Neural progenitor cell (in vitro differentiated cells): Measurements from ENCODE around the gene STK25. TPM values are rescaled to one million over a fixed set of nuclear protein-coding genes. Genes with fewer than 3 reads are reported as not detected.

Experiments used
- DNase-seq: peaks from one replicate; pipeline ENCODE4 v3.0.0-alpha.2; 2016; ENCODE audit warnings: low spot score
- H2AFZ ChIP-seq: fragments of 200-600 bp; sonication (generic); replicated peaks from 2 replicates; pipeline ENCODE4 v1.6.1; 2016; ENCODE audit warnings: antibody characterized with exemption
- H3F3A ChIP-seq: fragments of 200-600 bp; sonication (generic); 2 replicates; pipeline ENCODE4 v1.6.1; 2016; ENCODE audit warnings: antibody characterized with exemption, low read depth
- H3K27ac ChIP-seq: fragments of 200-600 bp; sonication (generic); 2 replicates; pipeline ENCODE4 v1.5.1; 2016; ENCODE audit warnings: mild to moderate bottlenecking
- H3K27me3 ChIP-seq: fragments of 200-600 bp; sonication (generic); 2 replicates; pipeline ENCODE4 v1.6.1; 2016; ENCODE audit warnings: mild to moderate bottlenecking, moderate library complexity
- H3K36me3 ChIP-seq: fragments of 200-600 bp; sonication (generic); 2 replicates; pipeline ENCODE4 v1.5.1; 2016
- H3K4me1 ChIP-seq: fragments of 200-600 bp; sonication (generic); 2 replicates; pipeline ENCODE4 v1.6.1; 2016; ENCODE audit warnings: mixed run types
- H3K4me2 ChIP-seq: fragments of 200-600 bp; sonication (generic); 2 replicates; pipeline ENCODE4 v1.6.1; 2016
- H3K4me3 ChIP-seq: fragments of 200-600 bp; sonication (generic); 2 replicates; pipeline ENCODE4 v1.5.1; 2016
- H3K79me2 ChIP-seq: fragments of 200-600 bp; sonication (generic); 2 replicates; pipeline ENCODE4 v1.6.1; 2016; ENCODE audit warnings: low read depth
- H3K9ac ChIP-seq: fragments of 200-600 bp; sonication (generic); 2 replicates; pipeline ENCODE4 v1.6.1; 2016
- H3K9me3 ChIP-seq: fragments of 200-600 bp; sonication (generic); 2 replicates; pipeline ENCODE4 v1.5.1; 2016; ENCODE audit warnings: low read depth
- H4K20me1 ChIP-seq: fragments of 200-600 bp; sonication (generic); 2 replicates; pipeline ENCODE4 v1.6.1; 2016; ENCODE audit warnings: low read depth
- H3K27ac Mint-ChIP-seq: 3 replicates; pipeline ENCODE4 v1.8.0; 2021; ENCODE audit warnings: mixed read lengths
- H3K27me3 Mint-ChIP-seq: 2 replicates; pipeline ENCODE4 v1.8.0; 2022; ENCODE audit warnings: low read depth, mild to moderate bottlenecking, inconsistent platforms, moderate library complexity, mixed read lengths; ENCODE audit not compliant: insufficient read depth
- H3K36me3 Mint-ChIP-seq: 3 replicates; pipeline ENCODE4 v1.8.0; 2021; ENCODE audit warnings: mixed read lengths
- H3K4me1 Mint-ChIP-seq: 3 replicates; pipeline ENCODE4 v1.8.0; 2021; ENCODE audit warnings: mixed read lengths
- H3K4me3 Mint-ChIP-seq: 3 replicates; pipeline ENCODE4 v1.8.0; 2021; ENCODE audit warnings: mild to moderate bottlenecking, moderate library complexity, mixed read lengths
- H3K9me3 Mint-ChIP-seq: 3 replicates; pipeline ENCODE4 v1.8.0; 2020; ENCODE audit warnings: mixed read lengths
- CTCF ChIP-seq: fragments of 200-600 bp; sonication (generic); IDR thresholded peaks from 2 replicates; pipeline ENCODE4 v1.5.1; 2017; ENCODE audit warnings: antibody characterized with exemption, mild to moderate bottlenecking
- EZH2 ChIP-seq: fragments of 200-600 bp; sonication (generic); IDR thresholded peaks from 2 replicates; pipeline ENCODE4 v1.6.1; 2017; ENCODE audit warnings: antibody characterized with exemption, mild to moderate bottlenecking, moderate library complexity
- EZH2phosphoT487 ChIP-seq: fragments of 200-600 bp; sonication (generic); IDR thresholded peaks from 2 replicates; pipeline ENCODE4 v1.6.1; 2017; ENCODE audit warnings: antibody characterized with exemption
- total RNA-seq: library from RNA; depleted of rRNA; stranded (reverse); fragments of >200 nt; gene quantifications from 2 replicates; pipeline ENCODE4 v1.2.3, GENCODE V29; 2015; ENCODE audit warnings: low replicate concordance

Gene STK25
- total RNA-seq, 1 donor from 2014 or later: 164 TPM

GRCh38 chr2:241483305-241483704 is 25.1 kb downstream of the STK25 start:
- no peak overlapping the region for H3K27ac Mint-ChIP-seq
- TF ChIP-seq EZH2phosphoT487 (no peak), EZH2 (no peak), CTCF (no peak)
- no peak for DNase-seq
- H2AFZ ChIP-seq: no peak overlapping the region
- H3K27me3 ChIP-seq: no peaks in the 10 kb centered on the region
- peaks cover 11% of the 10 kb centered on the region for H3K4me1 Mint-ChIP-seq
- H3K4me3 Mint-ChIP-seq: no peak overlapping the region
- peaks cover 4% of the 10 kb centered on the region for H3K36me3 Mint-ChIP-seq
- no peaks in the 10 kb centered on the region for H3K9me3 ChIP-seq
- no peaks in the 10 kb centered on the region for H3F3A ChIP-seq
- H3K9me3 Mint-ChIP-seq: no peaks in the 10 kb centered on the region
- H4K20me1 ChIP-seq: no peaks in the 10 kb centered on the region
- no peak overlapping the region for H3K4me3 ChIP-seq
- no peaks in the 10 kb centered on the region for H3K79me2 ChIP-seq
- no peak overlapping the region for H3K27ac ChIP-seq
- peaks cover 6% of the 10 kb centered on the region for H3K27me3 Mint-ChIP-seq
- H3K4me1 ChIP-seq: no peaks in the 10 kb centered on the region
- no peak overlapping the region for H3K4me2 ChIP-seq
- H3K36me3 ChIP-seq: no peaks in the 10 kb centered on the region
- no peak overlapping the region for H3K9ac ChIP-seq

GRCh38 chr2:241482126-241482955 is 26.0 kb downstream of the STK25 start:
- H3F3A ChIP-seq: no peaks in the 10 kb centered on the region
- Mint-ChIP-seq H3K4me3 (no peak overlapping the region), H3K9me3 (no peaks in the 10 kb centered on the region), H3K4me1 (peaks cover 11% of the 10 kb centered on the region), H3K27me3 (peaks cover 8% of the 10 kb centered on the region), H3K36me3 (peaks cover 4% of the 10 kb centered on the region), H3K27ac (no peak overlapping the region)
- no peaks in the 10 kb centered on the region for H3K36me3 ChIP-seq
- H3K27me3 ChIP-seq: no peaks in the 10 kb centered on the region
- TF ChIP-seq CTCF: no peak
- no peak for TF ChIP-seq EZH2phosphoT487
- TF ChIP-seq EZH2: no peak
- H3K4me1 ChIP-seq: no peaks in the 10 kb centered on the region
- H3K27ac ChIP-seq: no peak overlapping the region
- no peaks in the 10 kb centered on the region for H3K9me3 ChIP-seq
- H3K79me2 ChIP-seq: no peaks in the 10 kb centered on the region
- H3K4me3 ChIP-seq: no peak overlapping the region
- no peak overlapping the region for H2AFZ ChIP-seq
- DNase-seq: no peak
- no peaks in the 10 kb centered on the region for H4K20me1 ChIP-seq
- no peak overlapping the region for H3K4me2 ChIP-seq
- no peak overlapping the region for H3K9ac ChIP-seq

GRCh38 chr2:241481687-241482086 is 26.7 kb downstream of the STK25 start:
- Histone ChIP-seq H4K20me1 (no peaks in the 10 kb centered on the region), H2AFZ (no peak overlapping the region), H3F3A (no peaks in the 10 kb centered on the region), H3K9me3 (no peaks in the 10 kb centered on the region), H3K36me3 (no peaks in the 10 kb centered on the region), H3K79me2 (no peaks in the 10 kb centered on the region), H3K4me1 (no peaks in the 10 kb centered on the region), H3K9ac (no peak overlapping the region), H3K27ac (no peak overlapping the region), H3K27me3 (no peaks in the 10 kb centered on the region), H3K4me3 (no peak overlapping the region), H3K4me2 (no peak overlapping the region)
- peaks cover 10% of the 10 kb centered on the region for H3K27me3 Mint-ChIP-seq
- peaks cover 11% of the 10 kb centered on the region for H3K4me1 Mint-ChIP-seq
- H3K9me3 Mint-ChIP-seq: no peaks in the 10 kb centered on the region
- H3K4me3 Mint-ChIP-seq: no peak overlapping the region
- no peak overlapping the region for H3K27ac Mint-ChIP-seq
- no peak for DNase-seq
- H3K36me3 Mint-ChIP-seq: peaks cover 4% of the 10 kb centered on the region
- TF ChIP-seq EZH2phosphoT487 (no peak), EZH2 (no peak), CTCF (no peak)
